Activated CD8-positive, alpha-beta memory T cell treated with anti-CD3 and anti-CD28 coated beads, Interleukin-2, amount 10 ng/mL, durations not matched to agents 7 days and 5 days (primary cell): ENCODE data around the gene WDR90. TPM values are rescaled to one million over a fixed set of nuclear protein-coding genes. Genes with fewer than 3 reads are reported as not detected.

Experiments used
- ATAC-seq: fragments of 150-1000 bp; cut with Tn5 transposase; one replicate; pipeline ENCODE4 v1.10.0; 2021; ENCODE audit warnings: moderate library complexity
- CTCF ChIA-PET: fragments of 350-600 bp; sonication (Branson Sonifier 250); formaldehyde crosslinking; loops from one replicate; lab custom pipeline; 2021; ENCODE audit warnings: antibody characterized with exemption; lab: Charles Lee
- DNase-seq: peaks from one replicate; pipeline ENCODE4 v3.0.0-alpha.2; 2020
- H3K27ac Mint-ChIP-seq: one replicate; pipeline ENCODE4 v1.8.0; 2021; ENCODE audit warnings: mild to moderate bottlenecking, mixed read lengths
- H3K27me3 Mint-ChIP-seq: one replicate; pipeline ENCODE4 v1.8.0; 2021; ENCODE audit warnings: mixed read lengths
- H3K36me3 Mint-ChIP-seq: one replicate; pipeline ENCODE4 v1.8.0; 2021; ENCODE audit warnings: mild to moderate bottlenecking, mixed read lengths
- H3K4me1 Mint-ChIP-seq: one replicate; pipeline ENCODE4 v1.8.0; 2021; ENCODE audit warnings: mixed read lengths
- H3K4me3 Mint-ChIP-seq: one replicate; pipeline ENCODE4 v1.8.0; 2021; ENCODE audit warnings: mild to moderate bottlenecking, moderate library complexity, mixed read lengths
- H3K9me3 Mint-ChIP-seq: one replicate; pipeline ENCODE4 v1.8.0; 2022; ENCODE audit warnings: low read depth, mixed read lengths
- total RNA-seq, 2 experiments: library from RNA; stranded (reverse); gene quantifications; one replicate each; pipeline ENCODE4 v1.2.3, GENCODE V29; 2021

The WDR90 gene
- total RNA-seq, 2 experiments from 2014 or later = 74.7 to 108 TPM

DNA sequence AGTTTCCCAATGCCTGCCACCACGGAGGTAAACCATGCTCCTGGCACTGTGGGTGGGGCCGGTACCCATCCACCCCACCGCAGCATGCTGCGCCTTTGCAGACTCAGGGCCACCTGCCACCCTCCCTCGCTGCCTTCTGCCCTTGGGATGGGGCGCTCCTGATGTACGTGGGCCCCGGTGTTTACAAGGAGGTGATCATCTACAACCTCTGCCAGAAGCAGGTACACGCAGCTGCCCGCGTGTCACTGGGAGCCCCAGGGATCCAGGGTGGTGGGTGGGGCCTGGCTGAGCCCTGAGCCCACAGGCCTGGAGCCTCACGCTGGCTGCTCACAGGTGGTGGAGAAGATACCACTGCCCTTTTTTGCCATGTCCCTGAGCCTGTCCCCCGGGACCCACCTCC lies 17.4 kb downstream of the WDR90 start:
- Mint-ChIP-seq H3K4me1 (peaks cover 10% of the 10 kb centered on the region), H3K4me3 (no peak overlapping the region), H3K27me3 (no peaks in the 10 kb centered on the region), H3K27ac (no peak overlapping the region), H3K9me3 (no peaks in the 10 kb centered on the region), H3K36me3 (peaks cover 3% of the 10 kb centered on the region)
- DNase-seq = no peak
- no peak for ATAC-seq
- CTCF ChIA-PET = no interaction called here

DNA sequence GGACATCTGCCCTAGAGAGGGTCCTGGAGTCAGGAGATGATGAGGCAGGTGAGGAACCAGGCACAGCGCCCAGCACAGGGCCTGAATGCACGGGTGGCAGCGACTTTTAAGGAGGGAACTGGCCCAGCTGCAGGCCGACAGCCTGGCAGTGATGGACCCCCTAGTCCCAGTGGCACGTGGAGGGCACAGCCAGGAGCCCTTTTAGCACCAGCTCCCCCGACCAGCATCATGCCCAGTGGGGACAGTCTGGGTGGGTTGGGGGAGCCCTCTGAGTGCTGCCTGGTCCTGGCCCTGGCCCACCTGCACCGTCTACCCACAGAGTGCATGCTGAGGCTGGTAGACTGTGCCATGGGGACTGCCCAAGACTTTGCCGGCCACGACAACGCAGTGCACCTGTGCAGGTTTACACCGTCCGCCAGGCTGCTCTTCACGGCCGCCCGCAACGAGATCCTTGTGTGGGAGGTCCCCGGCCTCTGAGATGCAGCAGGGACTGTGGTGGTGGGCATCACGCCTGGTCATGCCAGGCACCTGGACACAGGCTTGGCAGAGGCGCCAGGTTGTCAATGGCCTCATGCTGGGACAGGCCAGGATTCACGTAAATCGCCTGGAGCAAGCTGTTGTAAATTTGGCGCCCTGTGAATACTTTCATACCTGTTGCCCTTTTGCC lies 18.1 kb downstream of the WDR90 start:
- no peak for ATAC-seq
- H3K27ac Mint-ChIP-seq = peak overlapping the region; percentile 81
- H3K4me1 Mint-ChIP-seq = peaks cover 10% of the 10 kb centered on the region
- H3K9me3 Mint-ChIP-seq = no peaks in the 10 kb centered on the region
- no peak for DNase-seq
- H3K36me3 Mint-ChIP-seq = peaks cover 3% of the 10 kb centered on the region
- peak overlapping the region; percentile 73 for H3K4me3 Mint-ChIP-seq
- CTCF ChIA-PET = interaction anchor here (1.3 to 2.3 kb wide), 6 partner anchors 11 to 297 kb away, joined by 3 to 13 read pairs (median 6); partner anchors contain the start of gene WDR90
- H3K27me3 Mint-ChIP-seq = no peaks in the 10 kb centered on the region

- ATAC-seq (peak; percentile 90), DNase-seq (peak; percentile 94)
- H3K4me1 Mint-ChIP-seq = peaks cover 10% of the 10 kb centered on the region
- peak within 1 kb of the TSS; percentile 73 for H3K4me3 Mint-ChIP-seq
- CTCF ChIA-PET = interaction anchor here (1.0 to 2.3 kb wide), 9 partner anchors 11 to 296 kb away, joined by 3 to 13 read pairs (median 6); partner anchors contain the start of genes JMJD8, STUB1 and WDR90
- H3K27ac Mint-ChIP-seq = peak within 1 kb of the TSS; percentile 81
- H3K36me3 Mint-ChIP-seq = peaks cover 5% of the 10 kb centered on the region
- no peaks in the 10 kb centered on the region for H3K9me3 Mint-ChIP-seq
- H3K27me3 Mint-ChIP-seq = no peaks in the 10 kb centered on the region
These were observed 18.8 kb downstream of the WDR90 start, which contains the start of gene RHOT2 for GRCh38 chr16:667780-668518. Gene RHOT2, plus strand, starts transcription at chr16:668132. Its CDS starts 68 bp downstream, at chr16:668200.

GRCh38 chr16:668519-669171 lies 19.5 kb downstream of the WDR90 start:
- H3K4me1 Mint-ChIP-seq = peaks cover 10% of the 10 kb centered on the region
- H3K36me3 Mint-ChIP-seq = peaks cover 6% of the 10 kb centered on the region
- no peaks in the 10 kb centered on the region for H3K9me3 Mint-ChIP-seq
- CTCF ChIA-PET = interaction anchor here (1.0 to 2.3 kb wide), 9 partner anchors 10 to 295 kb away, joined by 3 to 13 read pairs (median 6); partner anchors contain the start of genes JMJD8, STUB1 and WDR90
- DNase-seq (no peak), ATAC-seq (peak; percentile 13)
- peak overlapping the region; percentile 73 for H3K4me3 Mint-ChIP-seq
- H3K27me3 Mint-ChIP-seq = no peaks in the 10 kb centered on the region
- peak overlapping the region; percentile 81 for H3K27ac Mint-ChIP-seq

DNA sequence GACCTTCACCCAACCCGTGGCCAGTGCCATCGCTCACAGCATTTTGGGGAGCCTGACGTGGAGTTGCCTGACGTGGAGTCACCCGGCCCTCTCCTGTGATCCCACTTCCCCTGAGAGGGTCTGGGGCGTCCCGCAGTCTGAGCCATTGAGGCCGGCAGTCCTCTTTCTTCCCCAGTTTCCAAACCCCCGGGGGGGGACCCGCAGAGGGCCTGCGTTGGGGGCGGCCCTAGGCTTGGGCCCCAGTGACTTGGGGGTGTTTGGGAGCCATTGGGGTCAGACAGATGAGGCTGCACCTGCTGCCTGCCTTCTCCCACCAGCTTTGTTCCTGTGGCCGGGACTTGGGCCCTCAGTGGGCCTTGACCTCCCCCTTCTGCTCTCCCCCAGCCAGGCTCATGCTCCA lies 20.5 kb downstream of the WDR90 start:
- CTCF ChIA-PET = interaction anchor here (1.6 kb wide), 1 partner anchor 15 kb away, joined by 3 read pairs; the partner anchor contains the start of gene JMJD8
- no peak for ATAC-seq
- no peaks in the 10 kb centered on the region for H3K9me3 Mint-ChIP-seq
- peaks cover 10% of the 10 kb centered on the region for H3K4me1 Mint-ChIP-seq
- no peak for DNase-seq
- H3K36me3 Mint-ChIP-seq = peaks cover 8% of the 10 kb centered on the region
- no peak overlapping the region for H3K27ac Mint-ChIP-seq
- H3K4me3 Mint-ChIP-seq = peak overlapping the region; percentile 73
- no peaks in the 10 kb centered on the region for H3K27me3 Mint-ChIP-seq

GRCh38 chr16:670485-671352 lies 21.6 kb downstream of the WDR90 start:
- ATAC-seq (no peak), DNase-seq (no peak)
- Mint-ChIP-seq H3K9me3 (no peaks in the 10 kb centered on the region), H3K4me3 (no peak overlapping the region), H3K36me3 (peaks cover 8% of the 10 kb centered on the region), H3K27ac (peak overlapping the region; percentile 24), H3K4me1 (peaks cover 13% of the 10 kb centered on the region), H3K27me3 (peaks cover 5% of the 10 kb centered on the region)
- CTCF ChIA-PET = interaction anchor here (1.6 kb wide), 1 partner anchor 14 kb away, joined by 3 read pairs; the partner anchor contains the start of gene JMJD8

DNA sequence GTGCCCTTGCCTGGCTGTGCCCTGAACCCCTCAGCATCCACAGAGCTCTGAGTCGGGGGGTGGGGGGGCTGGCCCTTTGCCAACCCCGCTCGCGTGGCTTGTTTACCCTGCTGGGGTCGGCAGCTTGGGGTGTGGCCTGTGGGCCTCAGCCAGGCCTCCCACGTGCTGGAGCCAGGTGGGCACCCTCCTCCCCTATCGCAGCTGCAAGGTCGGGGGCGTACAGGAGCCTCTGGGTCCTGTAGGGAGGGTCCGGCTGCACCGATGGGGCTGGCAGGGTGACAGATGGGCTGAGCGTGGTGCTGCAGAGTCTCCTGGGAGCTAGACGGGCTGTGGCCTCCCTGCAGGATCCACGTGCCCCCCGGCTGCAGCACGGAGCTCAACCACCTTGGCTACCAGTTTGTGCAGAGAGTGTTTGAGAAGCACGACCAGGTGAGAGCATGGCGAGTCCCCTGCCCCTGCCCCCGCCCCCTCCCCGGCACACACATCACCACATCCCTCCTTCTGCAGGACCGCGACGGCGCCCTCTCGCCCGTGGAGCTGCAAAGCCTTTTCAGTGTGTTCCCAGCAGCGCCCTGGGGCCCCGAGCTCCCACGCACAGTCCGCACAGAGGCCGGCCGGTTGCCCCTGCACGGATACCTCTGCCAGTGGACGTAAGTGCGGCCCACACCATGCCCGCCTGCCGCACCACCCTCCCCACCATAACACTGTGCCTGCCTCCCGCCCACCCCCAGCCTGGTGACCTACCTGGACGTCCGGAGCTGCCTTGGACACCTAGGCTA lies 22.4 kb downstream of the WDR90 start:
- Mint-ChIP-seq H3K9me3 (no peaks in the 10 kb centered on the region), H3K27me3 (peaks cover 6% of the 10 kb centered on the region), H3K4me1 (peaks cover 13% of the 10 kb centered on the region), H3K36me3 (peaks cover 8% of the 10 kb centered on the region), H3K27ac (no peak overlapping the region), H3K4me3 (no peak overlapping the region)
- DNase-seq = no peak
- ATAC-seq = no peak
- CTCF ChIA-PET = no interaction called here

GRCh38 chr16:672371-672770 lies 23.2 kb downstream of the WDR90 start:
- ATAC-seq (no peak), DNase-seq (no peak)
- Mint-ChIP-seq H3K9me3 (no peaks in the 10 kb centered on the region), H3K27ac (no peak overlapping the region), H3K27me3 (peaks cover 12% of the 10 kb centered on the region), H3K36me3 (peaks cover 8% of the 10 kb centered on the region), H3K4me3 (no peak overlapping the region), H3K4me1 (peaks cover 12% of the 10 kb centered on the region)
- CTCF ChIA-PET = no interaction called here

DNA sequence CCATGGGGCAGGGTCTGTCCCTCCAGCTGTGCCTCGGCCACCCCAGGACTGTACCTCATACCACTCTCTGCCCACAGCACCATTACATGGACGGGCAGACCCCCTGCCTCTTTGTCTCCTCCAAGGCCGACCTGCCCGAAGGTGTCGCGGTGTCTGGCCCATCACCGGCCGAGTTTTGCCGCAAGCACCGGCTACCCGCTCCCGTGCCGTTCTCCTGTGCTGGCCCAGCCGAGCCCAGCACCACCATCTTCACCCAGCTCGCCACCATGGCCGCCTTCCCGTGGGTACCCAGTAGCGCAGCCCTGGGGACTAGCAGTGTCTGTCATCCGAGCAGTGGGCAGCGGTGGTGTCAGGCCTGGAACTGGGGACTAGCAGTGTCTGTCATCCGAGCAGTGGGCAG lies 23.7 kb downstream of the WDR90 start:
- no peak for ATAC-seq
- CTCF ChIA-PET = no interaction called here
- Mint-ChIP-seq H3K27me3 (peaks cover 12% of the 10 kb centered on the region), H3K4me1 (peaks cover 8% of the 10 kb centered on the region), H3K36me3 (peaks cover 8% of the 10 kb centered on the region), H3K27ac (no peak overlapping the region), H3K9me3 (no peaks in the 10 kb centered on the region), H3K4me3 (no peak overlapping the region)
- DNase-seq = no peak

DNA sequence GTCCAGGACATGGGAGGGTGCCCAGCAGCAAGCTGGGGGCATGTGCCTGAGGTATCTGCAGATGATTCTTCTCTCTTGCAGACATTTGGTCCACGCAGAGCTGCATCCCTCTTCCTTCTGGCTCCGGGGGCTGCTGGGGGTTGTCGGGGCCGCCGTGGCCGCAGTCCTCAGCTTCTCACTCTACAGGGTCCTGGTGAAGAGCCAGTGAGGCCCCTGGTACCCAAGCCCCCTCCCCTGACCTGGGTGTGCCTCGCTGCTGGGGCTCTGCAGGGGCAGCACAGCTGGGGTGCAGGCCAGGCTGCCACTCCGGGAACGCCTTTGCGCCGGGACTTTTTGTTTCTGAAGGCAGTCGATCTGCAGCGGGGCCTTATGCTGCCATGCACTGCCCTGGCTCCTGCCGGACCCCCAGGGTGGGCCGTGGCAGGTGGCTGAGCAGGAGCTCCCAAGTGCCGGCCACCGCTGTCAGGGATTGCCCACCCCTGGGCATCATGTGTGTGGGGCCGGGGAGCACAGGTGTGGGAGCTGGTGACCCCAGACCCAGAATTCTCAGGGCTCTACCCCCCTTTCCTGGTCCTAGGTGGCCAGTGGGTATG lies 24.3 kb downstream of the WDR90 start:
- Mint-ChIP-seq H3K27me3 (peaks cover 12% of the 10 kb centered on the region), H3K36me3 (peaks cover 8% of the 10 kb centered on the region), H3K4me1 (peaks cover 8% of the 10 kb centered on the region), H3K4me3 (no peak overlapping the region), H3K9me3 (no peaks in the 10 kb centered on the region), H3K27ac (no peak overlapping the region)
- CTCF ChIA-PET = no interaction called here
- ATAC-seq (no peak), DNase-seq (no peak)

DNA sequence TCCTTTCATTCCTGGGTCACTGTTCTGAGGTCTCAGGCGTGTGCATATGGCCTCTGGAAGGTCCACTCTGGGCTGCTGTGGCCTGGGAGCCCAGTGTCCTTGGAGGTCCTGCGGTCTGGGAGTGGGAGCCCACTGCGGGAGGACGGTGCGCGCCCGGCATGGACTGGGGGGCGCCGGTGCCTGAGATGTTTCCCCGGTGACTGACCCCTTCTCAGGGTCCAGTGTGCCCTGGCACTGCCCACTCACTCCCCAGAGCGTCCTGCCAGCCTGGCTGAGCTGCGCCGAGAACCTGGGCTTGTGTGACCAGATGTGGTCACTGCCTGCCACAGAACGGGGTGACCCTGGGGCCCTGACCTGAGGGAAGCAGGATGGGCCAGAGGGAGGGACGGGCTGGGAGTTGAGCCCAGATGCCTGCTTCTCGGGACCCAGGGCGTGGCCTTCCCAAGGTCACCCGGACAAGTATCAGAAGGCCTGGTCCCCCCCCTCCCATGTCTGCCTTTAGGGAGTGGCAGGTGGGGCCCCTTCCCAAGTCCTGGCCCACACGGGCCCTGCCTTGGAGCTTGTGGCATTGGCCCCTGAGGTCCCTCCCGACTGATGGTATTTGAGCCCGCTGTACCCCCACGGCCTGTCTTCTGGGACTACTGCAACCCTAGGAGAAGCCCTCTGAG lies 25.2 kb downstream of the WDR90 start:
- peaks cover 8% of the 10 kb centered on the region for H3K36me3 Mint-ChIP-seq
- ATAC-seq (no peak), DNase-seq (no peak)
- H3K27ac Mint-ChIP-seq = no peak overlapping the region
- no peak overlapping the region for H3K4me3 Mint-ChIP-seq
- CTCF ChIA-PET = no interaction called here
- H3K4me1 Mint-ChIP-seq = peaks cover 9% of the 10 kb centered on the region
- H3K27me3 Mint-ChIP-seq = peaks cover 12% of the 10 kb centered on the region
- H3K9me3 Mint-ChIP-seq = no peaks in the 10 kb centered on the region
